GM12801 (cell line): ENCODE measurements around the gene PLIN1.

Experiments
- CTCF ChIP-seq: IDR thresholded peaks from one replicate; pipeline ENCODE4 v1.5.1; 2011; ENCODE audit warnings: control low read depth; ENCODE audit not compliant: insufficient read length; ENCODE audit errors: extremely low read depth

PLIN1 gene

GRCh38 chr15:89629829-89630228 is 49.3 kb downstream of the PLIN1 start:
- no peak for TF ChIP-seq CTCF

GRCh38 chr15:89628806-89629715 is 50.1 kb downstream of the PLIN1 start:
- TF ChIP-seq CTCF, result no peak

GRCh38 chr15:89628301-89628700 is 50.9 kb downstream of the PLIN1 start:
- TF ChIP-seq CTCF, result no peak

- TF ChIP-seq CTCF, result no peak
Observed at GRCh38 chr15:89627256-89627970, 51.8 kb downstream of the PLIN1 start.

GRCh38 chr15:89625716-89626115 is 53.5 kb downstream of the PLIN1 start:
- TF ChIP-seq CTCF, result no peak

- no peak for TF ChIP-seq CTCF
Observed at GRCh38 chr15:89623165-89623564, 56.0 kb downstream of the PLIN1 start.

- TF ChIP-seq CTCF, result no peak
Observed at GRCh38 chr15:89621547-89621946, 57.6 kb downstream of the PLIN1 start.
